WTC11 (cell line): ENCODE measurements around the gene PRCD. TPM values are rescaled to one million over a fixed set of nuclear protein-coding genes. Genes with fewer than 3 reads are reported as not detected.

Experiments used
- ATAC-seq: fragments of 200-7000 bp; cut with Tn5 transposase; 2 replicates; pipeline ENCODE4 v1.10.0; 2021; ENCODE audit warnings: mild to moderate bottlenecking, moderate library complexity
- CTCF ChIA-PET: fragments of 300-600 bp; sonication (Branson Sonifier 250); formaldehyde crosslinking; loops from one replicate; lab custom pipeline; 2021; ENCODE audit warnings: antibody characterized with exemption; lab: Charles Lee
- POLR2A ChIA-PET: fragments of 350-600 bp; sonication (Branson Sonifier 250); formaldehyde crosslinking; loops from one replicate; lab custom pipeline; 2021; ENCODE audit warnings: antibody characterized with exemption; lab: Charles Lee
- DNase-seq: peaks from one replicate; pipeline ENCODE4 v3.0.0; 2021; ENCODE audit warnings: low spot score
- H3K27ac Mint-ChIP-seq: 2 replicates; pipeline ENCODE4 v1.8.0; 2021; ENCODE audit warnings: mixed read lengths
- H3K27me3 Mint-ChIP-seq: 2 replicates; pipeline ENCODE4 v1.8.0; 2021; ENCODE audit warnings: low read depth, mild to moderate bottlenecking, moderate library complexity, mixed read lengths
- H3K36me3 Mint-ChIP-seq: 2 replicates; pipeline ENCODE4 v1.8.0; 2021; ENCODE audit warnings: mixed read lengths
- H3K4me1 Mint-ChIP-seq: 2 replicates; pipeline ENCODE4 v1.8.0; 2022; ENCODE audit warnings: mixed read lengths
- H3K4me3 Mint-ChIP-seq: 2 replicates; pipeline ENCODE4 v1.8.0; 2021; ENCODE audit warnings: mild to moderate bottlenecking, moderate library complexity, mixed read lengths
- H3K9me3 Mint-ChIP-seq: 2 replicates; pipeline ENCODE4 v1.8.0; 2021; ENCODE audit warnings: mixed read lengths
- ARID4B ChIP-seq: sonication (generic); formaldehyde crosslinking; IDR thresholded peaks from 2 replicates; pipeline ENCODE4 v1.8.0; 2023; ENCODE audit warnings: missing genetic modification reagents, mild to moderate bottlenecking, borderline replicate concordance
- FOXK1 ChIP-seq: sonication (generic); formaldehyde crosslinking; IDR thresholded peaks from 2 replicates; pipeline ENCODE4 v1.8.0; 2022; ENCODE audit warnings: mild to moderate bottlenecking, moderate library complexity, missing genetic modification reagents
- FOXP1 ChIP-seq: sonication (generic); formaldehyde crosslinking; IDR thresholded peaks from 2 replicates; pipeline ENCODE4 v1.8.0; 2022; ENCODE audit warnings: missing genetic modification reagents, mild to moderate bottlenecking, moderate library complexity, borderline replicate concordance
- GABPB1 ChIP-seq: sonication (generic); formaldehyde crosslinking; IDR thresholded peaks from 2 replicates; pipeline ENCODE4 v1.8.1; 2023; ENCODE audit warnings: mild to moderate bottlenecking, missing genetic modification reagents
- MXD4 ChIP-seq: fragments of 250-450 bp; sonication (Bioruptor Pico); IDR thresholded peaks from 2 replicates; pipeline ENCODE4 v1.8.0; 2021; ENCODE audit warnings: mild to moderate bottlenecking, moderate library complexity, borderline replicate concordance
- NR3C1 ChIP-seq: sonication (generic); formaldehyde crosslinking; conservative IDR thresholded peaks from 2 replicates; pipeline ENCODE4 v1.8.1; 2023; ENCODE audit warnings: low read depth, mild to moderate bottlenecking, missing genetic modification reagents
- RELA ChIP-seq: sonication (generic); formaldehyde crosslinking; IDR thresholded peaks from 2 replicates; pipeline ENCODE4 v1.8.1; 2022; ENCODE audit warnings: missing genetic modification reagents, mild to moderate bottlenecking, borderline replicate concordance
- ZNF263 ChIP-seq: sonication (generic); formaldehyde crosslinking; IDR thresholded peaks from 2 replicates; pipeline ENCODE4 v1.8.1; 2022; ENCODE audit warnings: low read depth, mild to moderate bottlenecking, moderate library complexity, missing genetic modification reagents
- ZNF281 ChIP-seq: sonication (generic); formaldehyde crosslinking; IDR thresholded peaks from 2 replicates; pipeline ENCODE4 v1.8.0; 2023; ENCODE audit warnings: mild to moderate bottlenecking, missing genetic modification reagents
- total RNA-seq: library from RNA; stranded (reverse); gene quantifications from 3 replicates; pipeline ENCODE4 v1.2.3, GENCODE V29; 2021
- TF ChIP-seq, protein P1 (sequence below): fragments of 250-450 bp; sonication (Bioruptor Pico); IDR thresholded peaks from 2 replicates; pipeline ENCODE4 v1.9.0; 2021; ENCODE audit warnings: mild to moderate bottlenecking
- TF ChIP-seq, protein P2 (sequence below): sonication (generic); formaldehyde crosslinking; IDR thresholded peaks from 2 replicates; pipeline ENCODE4 v1.8.0; 2023; ENCODE audit warnings: missing genetic modification reagents
- TF ChIP-seq, protein P3 (sequence below): sonication (generic); formaldehyde crosslinking; IDR thresholded peaks from 2 replicates; pipeline ENCODE4 v1.8.1; 2023; ENCODE audit warnings: mild to moderate bottlenecking, missing genetic modification reagents

The PRCD gene
- total RNA-seq, 1 experiment from 2014 or later: 2.7 TPM

GRCh38 chr17:76549215-76549518, 9.3 kb downstream of the PRCD start (continued):
- no peak for TF ChIP-seq ZNF281 (CRISPR knock-in tag)
- no peak for TF ChIP-seq FOXK1 (CRISPR knock-in tag)
- no peak for TF ChIP-seq RELA
- no peak for TF ChIP-seq FOXP1 (CRISPR knock-in tag)
- TF ChIP-seq, protein P1, sequence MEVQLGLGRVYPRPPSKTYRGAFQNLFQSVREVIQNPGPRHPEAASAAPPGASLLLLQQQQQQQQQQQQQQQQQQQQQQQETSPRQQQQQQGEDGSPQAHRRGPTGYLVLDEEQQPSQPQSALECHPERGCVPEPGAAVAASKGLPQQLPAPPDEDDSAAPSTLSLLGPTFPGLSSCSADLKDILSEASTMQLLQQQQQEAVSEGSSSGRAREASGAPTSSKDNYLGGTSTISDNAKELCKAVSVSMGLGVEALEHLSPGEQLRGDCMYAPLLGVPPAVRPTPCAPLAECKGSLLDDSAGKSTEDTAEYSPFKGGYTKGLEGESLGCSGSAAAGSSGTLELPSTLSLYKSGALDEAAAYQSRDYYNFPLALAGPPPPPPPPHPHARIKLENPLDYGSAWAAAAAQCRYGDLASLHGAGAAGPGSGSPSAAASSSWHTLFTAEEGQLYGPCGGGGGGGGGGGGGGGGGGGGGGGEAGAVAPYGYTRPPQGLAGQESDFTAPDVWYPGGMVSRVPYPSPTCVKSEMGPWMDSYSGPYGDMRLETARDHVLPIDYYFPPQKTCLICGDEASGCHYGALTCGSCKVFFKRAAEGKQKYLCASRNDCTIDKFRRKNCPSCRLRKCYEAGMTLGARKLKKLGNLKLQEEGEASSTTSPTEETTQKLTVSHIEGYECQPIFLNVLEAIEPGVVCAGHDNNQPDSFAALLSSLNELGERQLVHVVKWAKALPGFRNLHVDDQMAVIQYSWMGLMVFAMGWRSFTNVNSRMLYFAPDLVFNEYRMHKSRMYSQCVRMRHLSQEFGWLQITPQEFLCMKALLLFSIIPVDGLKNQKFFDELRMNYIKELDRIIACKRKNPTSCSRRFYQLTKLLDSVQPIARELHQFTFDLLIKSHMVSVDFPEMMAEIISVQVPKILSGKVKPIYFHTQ: no peak
- no peak for TF ChIP-seq GABPB1 (CRISPR knock-in tag)
- no peak for TF ChIP-seq ARID4B (CRISPR knock-in tag)
- TF ChIP-seq, protein P2, sequence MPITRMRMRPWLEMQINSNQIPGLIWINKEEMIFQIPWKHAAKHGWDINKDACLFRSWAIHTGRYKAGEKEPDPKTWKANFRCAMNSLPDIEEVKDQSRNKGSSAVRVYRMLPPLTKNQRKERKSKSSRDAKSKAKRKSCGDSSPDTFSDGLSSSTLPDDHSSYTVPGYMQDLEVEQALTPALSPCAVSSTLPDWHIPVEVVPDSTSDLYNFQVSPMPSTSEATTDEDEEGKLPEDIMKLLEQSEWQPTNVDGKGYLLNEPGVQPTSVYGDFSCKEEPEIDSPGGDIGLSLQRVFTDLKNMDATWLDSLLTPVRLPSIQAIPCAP (CRISPR knock-in tag): no peak
- TF ChIP-seq, protein P3, sequence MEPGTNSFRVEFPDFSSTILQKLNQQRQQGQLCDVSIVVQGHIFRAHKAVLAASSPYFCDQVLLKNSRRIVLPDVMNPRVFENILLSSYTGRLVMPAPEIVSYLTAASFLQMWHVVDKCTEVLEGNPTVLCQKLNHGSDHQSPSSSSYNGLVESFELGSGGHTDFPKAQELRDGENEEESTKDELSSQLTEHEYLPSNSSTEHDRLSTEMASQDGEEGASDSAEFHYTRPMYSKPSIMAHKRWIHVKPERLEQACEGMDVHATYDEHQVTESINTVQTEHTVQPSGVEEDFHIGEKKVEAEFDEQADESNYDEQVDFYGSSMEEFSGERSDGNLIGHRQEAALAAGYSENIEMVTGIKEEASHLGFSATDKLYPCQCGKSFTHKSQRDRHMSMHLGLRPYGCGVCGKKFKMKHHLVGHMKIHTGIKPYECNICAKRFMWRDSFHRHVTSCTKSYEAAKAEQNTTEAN (CRISPR knock-in tag): no peak

DNA sequence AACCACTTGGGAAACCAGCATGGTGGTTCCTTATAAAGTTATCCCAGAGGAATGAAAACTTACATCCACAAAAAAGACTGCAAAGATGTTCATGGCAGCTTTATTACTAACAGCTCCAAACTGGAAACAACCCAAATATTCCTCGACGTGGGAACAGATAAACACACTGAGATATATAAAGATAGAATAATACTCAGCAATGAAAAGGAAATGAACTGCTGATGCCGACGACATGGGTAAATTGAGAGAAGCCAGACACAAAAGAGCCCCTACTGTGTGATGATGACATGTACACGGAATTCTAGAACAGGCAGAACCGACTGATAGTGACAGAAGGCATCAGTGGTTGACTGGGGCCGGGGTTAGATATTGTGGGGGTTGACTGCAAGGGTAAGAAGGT, 9.7 kb downstream of the PRCD start:
- ChIA-PET CTCF (interaction anchor here (1.2 to 1.6 kb wide), 2 partner anchors 26 to 152 kb away, joined by 3 to 10 read pairs; no protein-coding TSS in a partner anchor), POLR2A (no interaction called here)
- Mint-ChIP-seq H3K9me3 (no peaks in the 10 kb centered on the region), H3K27ac (no peak overlapping the region), H3K27me3 (no peaks in the 10 kb centered on the region), H3K36me3 (no peaks in the 10 kb centered on the region), H3K4me1 (peaks cover 15% of the 10 kb centered on the region), H3K4me3 (no peak overlapping the region)
- no peak for ATAC-seq
- no peak for DNase-seq
- TF ChIP-seq MXD4 (CRISPR knock-in tag): no peak
- no peak for TF ChIP-seq NR3C1 (CRISPR knock-in tag)
- TF ChIP-seq ZNF263 (CRISPR knock-in tag): no peak
